ENCODE data around the gene HOXD11. TPM values are rescaled to one million over a fixed set of nuclear protein-coding genes. Genes with fewer than 3 reads are reported as not detected.

The HOXD11 gene
- total RNA-seq, 1 experiment from 2014 or later: not detected

- DNase-seq (ENCODE audit: low spot score): no peak
Observed at GRCh38 chr2:176081376-176081836, 25.7 kb upstream of the HOXD11 start.

- DNase-seq (ENCODE audit: low spot score): no peak
Observed at GRCh38 chr2:176081837-176082524, 25.1 kb upstream of the HOXD11 start.

- DNase-seq (ENCODE audit: low spot score): no peak
Observed at GRCh38 chr2:176082525-176082823, 24.6 kb upstream of the HOXD11 start.

- no peak for DNase-seq (ENCODE audit: low spot score)
Observed at GRCh38 chr2:176082824-176083751, 24.0 kb upstream of the HOXD11 start.

GRCh38 chr2:176083796-176084261, 23.3 kb upstream of the HOXD11 start, which contains the start of gene EVX2:
Gene EVX2 (minus strand): TSS chr2:176083962. CDS start chr2:176083776, 186 bp downstream.
- no peak for DNase-seq (ENCODE audit: low spot score)

- no peak for DNase-seq (ENCODE audit: low spot score)
Observed at GRCh38 chr2:176084611-176085119, 22.4 kb upstream of the HOXD11 start.

- DNase-seq (ENCODE audit: low spot score): no peak
Observed at GRCh38 chr2:176085120-176085788, 21.8 kb upstream of the HOXD11 start.

GRCh38 chr2:176085861-176086771, 21.0 kb upstream of the HOXD11 start:
- DNase-seq (ENCODE audit: low spot score): peak; percentile 36

GRCh38 chr2:176087330-176088047, 19.6 kb upstream of the HOXD11 start:
- DNase-seq (ENCODE audit: low spot score): no peak

GRCh38 chr2:176088048-176088936, 18.8 kb upstream of the HOXD11 start:
- DNase-seq (ENCODE audit: low spot score): peak; percentile 55

GRCh38 chr2:176088937-176089842, 17.9 kb upstream of the HOXD11 start:
- no peak for DNase-seq (ENCODE audit: low spot score)

- no peak for DNase-seq (ENCODE audit: low spot score)
Observed at GRCh38 chr2:176089843-176090395, 17.2 kb upstream of the HOXD11 start.

- DNase-seq (ENCODE audit: low spot score): no peak
Observed at GRCh38 chr2:176090862-176091261, 16.2 kb upstream of the HOXD11 start.

GRCh38 chr2:176091329-176092258, 15.5 kb upstream of the HOXD11 start:
- no peak for DNase-seq (ENCODE audit: low spot score)

GRCh38 chr2:176092270-176093144, 14.6 kb upstream of the HOXD11 start, which contains the start of gene HOXD13:
Gene HOXD13 (plus strand): TSS chr2:176092721. CDS start chr2:176092891, 170 bp downstream.
- DNase-seq (ENCODE audit: low spot score): no peak
